ENCODE results near the gene CCSER1.

DNA sequence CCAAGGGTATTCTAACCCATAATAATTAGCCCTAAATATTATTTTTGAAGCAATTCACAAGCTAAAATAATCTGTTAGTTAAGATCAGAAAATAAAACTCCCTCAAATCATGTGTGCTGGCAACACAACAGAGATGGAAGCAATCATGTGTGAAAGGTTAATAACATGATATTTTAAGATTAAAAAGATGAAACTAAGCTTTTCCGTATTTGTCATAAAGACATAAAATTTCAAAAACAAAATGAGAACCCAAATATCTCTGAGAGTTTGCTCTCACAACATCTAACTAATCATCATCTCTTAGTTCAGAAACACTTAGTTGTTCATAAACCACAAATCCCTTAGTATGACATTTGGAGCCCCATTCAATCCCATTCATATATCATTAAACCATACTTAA is 749.1 kb downstream of the CCSER1 start:
- TF ChIP-seq EZH2 (IDR thresholded peaks at IDR 0.05; ENCODE audit: low read depth, unreplicated experiment) (no peak), POLR2AphosphoS5 (IDR thresholded peaks at IDR 0.05; ENCODE audit: low read depth) (no peak)
